B cell (primary cell): Measurements from ENCODE around the gene DZANK1. TPM values are rescaled to one million over a fixed set of nuclear protein-coding genes. Genes with fewer than 3 reads are reported as not detected.

Experiments used
- ATAC-seq: fragments of 200-7000 bp; cut with Tn5 transposase; one replicate; pipeline ENCODE4 v1.10.0; 2021; ENCODE audit warnings: low read depth, mild to moderate bottlenecking, moderate number of reproducible peaks, moderate library complexity
- CTCF ChIA-PET: fragments of 350-600 bp; sonication (Branson Sonifier 250); formaldehyde crosslinking; loops from one replicate; lab custom pipeline; 2021; ENCODE audit warnings: antibody characterized with exemption, inconsistent platforms; lab: Charles Lee
- POLR2A ChIA-PET: fragments of 350-600 bp; sonication (Branson Sonifier 250); formaldehyde crosslinking; loops from one replicate; lab custom pipeline; 2021; ENCODE audit warnings: antibody characterized with exemption; lab: Charles Lee
- DNase-seq: peaks from one replicate; pipeline ENCODE4 v3.0.0; 2013
- H2AFZ ChIP-seq: 2 replicates; pipeline ENCODE4 v1.6.1; 2012; ENCODE audit warnings: mild to moderate bottlenecking, low read depth, low read length; ENCODE audit not compliant: insufficient read depth, poor library complexity, severe bottlenecking
- H3K27ac ChIP-seq, 2 donors: 1 replicate in 1 of 2; 2 replicates in 1 of 2; pipeline ENCODE4 v1.5.1; 2012 to 2013; ENCODE audit warnings: low read length in 2 of 2, mild to moderate bottlenecking in 2 of 2, moderate library complexity in 1 of 2
- H3K27me3 ChIP-seq, 4 experiments: fragments of 200-600 bp in 1 of 4; sonication (generic) in 1 of 4; replicated peaks in 1 of 4; 1 replicate in 2 of 4; 2 replicates in 2 of 4; pipeline versions ENCODE4 v1.6.1 to v1.7.0; 2013 to 2016; ENCODE audit warnings: low read length in 3 of 4, mild to moderate bottlenecking in 2 of 4, mixed read lengths in 1 of 4, moderate library complexity in 1 of 4; ENCODE audit not compliant: insufficient read depth in 4 of 4, control insufficient read depth in 3 of 4; ENCODE audit errors: control extremely low read depth in 1 of 4
- H3K36me3 ChIP-seq, 2 experiments: replicated peaks in 1 of 2; 1 replicate in 1 of 2; 2 replicates in 1 of 2; pipeline versions ENCODE4 v1.6.1 to v1.7.1; 2013; ENCODE audit warnings: low read length in 1 of 2; ENCODE audit not compliant: insufficient read depth in 2 of 2, control insufficient read depth in 1 of 2; ENCODE audit errors: control extremely low read depth in 1 of 2, extremely low read depth in 1 of 2
- H3K4me1 ChIP-seq, 2 donors: fragments of 200-600 bp in 1 of 2; sonication (generic) in 1 of 2; 1 replicate in 1 of 2; 2 replicates in 1 of 2; pipeline versions ENCODE4 v1.5.1 to v1.6.1; 2013 to 2017; ENCODE audit warnings: low read length in 2 of 2; ENCODE audit not compliant: control insufficient read depth in 2 of 2, insufficient read depth in 2 of 2
- H3K4me2 ChIP-seq: replicated peaks from 2 replicates; pipeline ENCODE3; 2012; ENCODE audit warnings: mild to moderate bottlenecking, low read depth, low read length; ENCODE audit not compliant: poor library complexity, severe bottlenecking
- H3K4me3 ChIP-seq, 5 experiments: fragments of 200-600 bp in 1 of 5; sonication (generic) in 1 of 5; 1 replicate in 3 of 5; 2 replicates in 2 of 5; pipeline versions ENCODE4 v1.5.1 to v1.7.0; 2011 to 2016; ENCODE audit warnings: low read length in 4 of 5, mild to moderate bottlenecking in 4 of 5, low read depth in 2 of 5, control low read depth in 1 of 5, moderate library complexity in 1 of 5; ENCODE audit not compliant: insufficient read depth in 1 of 5; ENCODE audit errors: control extremely low read depth in 1 of 5, extremely low read depth in 1 of 5
- H3K79me2 ChIP-seq: fragments of 200-600 bp; sonication (generic); one replicate; pipeline ENCODE4 v1.6.0; 2016; ENCODE audit warnings: low read length; ENCODE audit not compliant: control insufficient read depth, insufficient read depth
- H3K9ac ChIP-seq: fragments of 200-600 bp; sonication (generic); 2 replicates; pipeline ENCODE4 v1.6.1; 2017; ENCODE audit warnings: mild to moderate bottlenecking, low read length, moderate library complexity
- H3K9me3 ChIP-seq, 3 donors: one replicate each; pipeline versions ENCODE4 v1.6.1 to v1.7.1; 2013; ENCODE audit warnings: low read length in 2 of 3; ENCODE audit not compliant: control insufficient read depth in 2 of 3, insufficient read depth in 1 of 3; ENCODE audit errors: control extremely low read depth in 1 of 3
- H4K20me1 ChIP-seq: 2 replicates; pipeline ENCODE4 v1.6.0; 2012; ENCODE audit warnings: mild to moderate bottlenecking, low read length; ENCODE audit not compliant: insufficient read depth, control insufficient read depth, poor library complexity, severe bottlenecking
- H3K27ac Mint-ChIP-seq: one replicate; pipeline ENCODE4 v1.8.0; 2021; ENCODE audit warnings: mixed read lengths
- H3K27me3 Mint-ChIP-seq: one replicate; pipeline ENCODE4 v1.8.0; 2021; ENCODE audit warnings: mixed read lengths
- H3K4me1 Mint-ChIP-seq: one replicate; pipeline ENCODE4 v1.8.0; 2021; ENCODE audit warnings: mixed read lengths
- H3K4me3 Mint-ChIP-seq: one replicate; pipeline ENCODE4 v1.8.0; 2021; ENCODE audit warnings: mixed read lengths
- H3K9me3 Mint-ChIP-seq: one replicate; pipeline ENCODE4 v1.8.0; 2022; ENCODE audit warnings: mixed read lengths; ENCODE audit not compliant: insufficient read depth
- CTCF ChIP-seq: fragments of 200-600 bp; IDR thresholded peaks from one replicate; pipeline ENCODE4 v1.8.0; 2022; ENCODE audit warnings: antibody characterized with exemption, mild to moderate bottlenecking
- EZH2 ChIP-seq: IDR thresholded peaks from 2 replicates; pipeline ENCODE4 v1.6.1; 2012; ENCODE audit warnings: borderline replicate concordance, low read depth, mild to moderate bottlenecking, moderate library complexity, low read length; ENCODE audit not compliant: insufficient read depth, poor library complexity, severe bottlenecking
- WGBS: methylation state at CpG from one replicate; pipeline ENCODE4 v1.1.5; 2013; ENCODE audit warnings: missing lambda C conversion rate; ENCODE audit not compliant: insufficient coverage; 5-methylcytosine and 5-hydroxymethylcytosine counted together
- intact Hi-C: fragments of 100-400 bp; cut with micrococcal nuclease; formaldehyde crosslinking; loops from one replicate; pipeline ENCODE4 v1.10.0; 2022
- polyA plus RNA-seq: library from polyadenylated mRNA; depleted of rRNA; stranded (reverse); fragments of >200 nt; gene quantifications from 2 replicates; pipeline ENCODE4 v1.2.3, GENCODE V29; 2012
- total RNA-seq, 2 donors: library from RNA; stranded (reverse); fragments of 120-200 nt in 1 of 2; gene quantifications; 1 replicate in 1 of 2; 2 replicates in 1 of 2; pipeline versions ENCODE4 v1.2.3 to v1.2.4, GENCODE V29; 2013 to 2022

Gene DZANK1
- total and polyA plus RNA-seq, 2 donors (not counting 1 experiment from before 2014, with no cell fraction given) = 2.8 to 5.6 TPM

- H3K27me3 ChIP-seq = no peaks in the 10 kb centered on the region
- ChIA-PET CTCF (interaction anchor here (1.0 to 3.0 kb wide), 6 partner anchors 9 to 1251 kb away, joined by 3 to 13 read pairs (median 4); partner anchors contain the start of genes DZANK1 and POLR3F), POLR2A (no interaction called here)
- peak overlapping the region; percentile 65 to 70 for H3K27ac ChIP-seq
- H3K4me2 ChIP-seq = peak overlapping the region; percentile 63
- DNase-seq (peak; percentile 52), ATAC-seq (peak; percentile 20)
- H3K79me2 ChIP-seq = no peaks in the 10 kb centered on the region
- no peaks in the 10 kb centered on the region for H3K36me3 ChIP-seq
- no peaks in the 10 kb centered on the region for H4K20me1 ChIP-seq
- H3K9me3 Mint-ChIP-seq = no peaks in the 10 kb centered on the region
- peak overlapping the region; percentile 70 for H3K27ac Mint-ChIP-seq
- peak overlapping the region; percentile 63 for H3K4me3 Mint-ChIP-seq
- H2AFZ ChIP-seq = peak overlapping the region; percentile 74
- H3K9me3 ChIP-seq = no peaks in the 10 kb centered on the region
- peaks cover 11% of the 10 kb centered on the region for H3K4me1 Mint-ChIP-seq
- TF ChIP-seq CTCF (no peak), EZH2 (no peak)
- H3K9ac ChIP-seq = peak overlapping the region; percentile 44
- WGBS = no CpG with 5 or more reads among the region's 6 CpGs
- intact Hi-C loops = loop anchor here (2.0 to 5.0 kb wide), 6 partner anchors 84 to 835 kb away; partner anchors contain the start of genes DTD1, RBBP9, SEC23B and ZNF133
- H3K27me3 Mint-ChIP-seq = no peaks in the 10 kb centered on the region
- peaks cover 7 to 15% of the 10 kb centered on the region in 2 donors for H3K4me1 ChIP-seq
- H3K4me3 ChIP-seq = peak overlapping the region in 1 of 5 experiments; percentile 25
Observed at GRCh38 chr20:18412221-18412901, 54.5 kb downstream of the DZANK1 start.

- ATAC-seq = no peak
- WGBS = 98% methylated on average over 8 of the region's 8 CpGs
Observed at GRCh38 chr20:18405826-18406225, 61.0 kb downstream of the DZANK1 start.

More at GRCh38 chr20:18405826-18406225, 61.0 kb downstream of the DZANK1 start:
- DNase-seq = no peak
- Histone ChIP-seq H3K4me1 (no peaks in the 10 kb centered on the region), H3K4me3 (no peak overlapping the region), H2AFZ (no peak overlapping the region), H3K9me3 (no peaks in the 10 kb centered on the region), H3K36me3 (no peaks in the 10 kb centered on the region), H3K27me3 (no peaks in the 10 kb centered on the region), H4K20me1 (no peaks in the 10 kb centered on the region), H3K27ac (no peak overlapping the region), H3K9ac (no peak overlapping the region), H3K4me2 (no peak overlapping the region), H3K79me2 (no peaks in the 10 kb centered on the region)
- POLR2A ChIA-PET = no interaction called here
- no peak overlapping the region for H3K27ac Mint-ChIP-seq
- CTCF ChIA-PET = no interaction called here
- no peaks in the 10 kb centered on the region for H3K9me3 Mint-ChIP-seq
- H3K27me3 Mint-ChIP-seq = no peaks in the 10 kb centered on the region
- TF ChIP-seq CTCF = no peak
- intact Hi-C loops = no loop called here
- no peak overlapping the region for H3K4me3 Mint-ChIP-seq
- no peaks in the 10 kb centered on the region for H3K4me1 Mint-ChIP-seq
